Measurements from ENCODE around the gene CDH8. TPM values are rescaled to one million over a fixed set of nuclear protein-coding genes. Genes with fewer than 3 reads are reported as not detected.

CDH8 gene
- total RNA-seq, 1 experiment from 2014 or later: 2.5 TPM

DNA sequence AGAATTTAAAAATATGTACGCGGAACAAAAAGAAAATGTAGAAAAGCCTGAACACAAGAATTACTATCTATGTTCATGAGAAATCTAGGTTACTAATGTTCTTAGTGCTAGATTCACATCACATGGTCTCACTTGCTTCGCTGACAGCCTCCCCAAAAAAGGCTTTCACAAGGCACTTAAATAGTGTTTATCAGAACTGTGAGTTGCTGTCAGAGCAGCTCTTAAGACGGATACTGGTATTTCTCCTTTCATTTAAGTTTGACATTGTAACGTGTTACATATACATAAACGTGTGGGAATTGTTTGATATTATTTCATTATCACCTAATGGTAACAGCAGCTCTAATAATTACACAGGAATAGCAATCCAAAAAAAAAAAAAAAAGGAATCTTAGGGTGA is 150.9 kb downstream of the CDH8 start:
- no TSS peak for BruUV-seq (replicated peaks)
- no peak overlapping the region for H3K9ac ChIP-seq (ENCODE audit: low read length)
- H3K4me1 ChIP-seq (ENCODE audit: control insufficient read depth in 1 of 2, insufficient read depth in 2 of 2, low read length in 2 of 2): no peaks in the 10 kb centered on the region
- no peaks in the 10 kb centered on the region for H4K20me1 ChIP-seq (ENCODE audit: insufficient read depth)
- H3K27me3 ChIP-seq (ENCODE audit: insufficient read depth, low read length): no peaks in the 10 kb centered on the region
- no peaks in the 10 kb centered on the region for H3K36me3 ChIP-seq (ENCODE audit: control insufficient read depth in 1 of 2, insufficient read depth in 2 of 2, low read length in 2 of 2)
- TF ChIP-seq CBX3 (IDR thresholded peaks at IDR 0.05; ENCODE audit: low read depth) (no peak), SP1 (IDR thresholded peaks at IDR 0.05; ENCODE audit: low read depth) (no peak), FOSL1 (IDR thresholded peaks at IDR 0.05; ENCODE audit: low read depth) (no peak), TCF7L2 (IDR thresholded peaks at IDR 0.05; ENCODE audit: borderline replicate concordance, extremely low read depth, insufficient read depth, insufficient read length) (no peak), RAD21 (IDR thresholded peaks at IDR 0.05; ENCODE audit: low read depth) (no peak), EZH2phosphoT487 (IDR thresholded peaks at IDR 0.05; ENCODE audit: borderline replicate concordance) (no peak), CEBPB (IDR thresholded peaks at IDR 0.05; ENCODE audit: low read depth) (no peak), JUND (IDR thresholded peaks at IDR 0.05) (no peak), EGR1 (IDR thresholded peaks at IDR 0.05; ENCODE audit: low read depth) (no peak), POLR2A (IDR thresholded peaks at IDR 0.05; ENCODE audit: borderline replicate concordance, extremely low read depth, insufficient read depth, insufficient read length) (no peak), EZH2 (IDR thresholded peaks at IDR 0.05) (no peak), ELF1 (IDR thresholded peaks at IDR 0.05; ENCODE audit: borderline replicate concordance, low read depth) (no peak), ZFX (IDR thresholded peaks at IDR 0.05) (no peak)
- TF ChIP-seq, protein P1, sequence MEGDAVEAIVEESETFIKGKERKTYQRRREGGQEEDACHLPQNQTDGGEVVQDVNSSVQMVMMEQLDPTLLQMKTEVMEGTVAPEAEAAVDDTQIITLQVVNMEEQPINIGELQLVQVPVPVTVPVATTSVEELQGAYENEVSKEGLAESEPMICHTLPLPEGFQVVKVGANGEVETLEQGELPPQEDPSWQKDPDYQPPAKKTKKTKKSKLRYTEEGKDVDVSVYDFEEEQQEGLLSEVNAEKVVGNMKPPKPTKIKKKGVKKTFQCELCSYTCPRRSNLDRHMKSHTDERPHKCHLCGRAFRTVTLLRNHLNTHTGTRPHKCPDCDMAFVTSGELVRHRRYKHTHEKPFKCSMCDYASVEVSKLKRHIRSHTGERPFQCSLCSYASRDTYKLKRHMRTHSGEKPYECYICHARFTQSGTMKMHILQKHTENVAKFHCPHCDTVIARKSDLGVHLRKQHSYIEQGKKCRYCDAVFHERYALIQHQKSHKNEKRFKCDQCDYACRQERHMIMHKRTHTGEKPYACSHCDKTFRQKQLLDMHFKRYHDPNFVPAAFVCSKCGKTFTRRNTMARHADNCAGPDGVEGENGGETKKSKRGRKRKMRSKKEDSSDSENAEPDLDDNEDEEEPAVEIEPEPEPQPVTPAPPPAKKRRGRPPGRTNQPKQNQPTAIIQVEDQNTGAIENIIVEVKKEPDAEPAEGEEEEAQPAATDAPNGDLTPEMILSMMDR (IDR thresholded peaks at IDR 0.05 in 2 of 3, conservative IDR thresholded peaks at IDR 0.05 in 1 of 3; ENCODE audit: borderline replicate concordance in 1 of 3, insufficient read depth in 1 of 3, low read depth in 2 of 3, low read length in 2 of 3): no peak
- TF ChIP-seq, protein P2, sequence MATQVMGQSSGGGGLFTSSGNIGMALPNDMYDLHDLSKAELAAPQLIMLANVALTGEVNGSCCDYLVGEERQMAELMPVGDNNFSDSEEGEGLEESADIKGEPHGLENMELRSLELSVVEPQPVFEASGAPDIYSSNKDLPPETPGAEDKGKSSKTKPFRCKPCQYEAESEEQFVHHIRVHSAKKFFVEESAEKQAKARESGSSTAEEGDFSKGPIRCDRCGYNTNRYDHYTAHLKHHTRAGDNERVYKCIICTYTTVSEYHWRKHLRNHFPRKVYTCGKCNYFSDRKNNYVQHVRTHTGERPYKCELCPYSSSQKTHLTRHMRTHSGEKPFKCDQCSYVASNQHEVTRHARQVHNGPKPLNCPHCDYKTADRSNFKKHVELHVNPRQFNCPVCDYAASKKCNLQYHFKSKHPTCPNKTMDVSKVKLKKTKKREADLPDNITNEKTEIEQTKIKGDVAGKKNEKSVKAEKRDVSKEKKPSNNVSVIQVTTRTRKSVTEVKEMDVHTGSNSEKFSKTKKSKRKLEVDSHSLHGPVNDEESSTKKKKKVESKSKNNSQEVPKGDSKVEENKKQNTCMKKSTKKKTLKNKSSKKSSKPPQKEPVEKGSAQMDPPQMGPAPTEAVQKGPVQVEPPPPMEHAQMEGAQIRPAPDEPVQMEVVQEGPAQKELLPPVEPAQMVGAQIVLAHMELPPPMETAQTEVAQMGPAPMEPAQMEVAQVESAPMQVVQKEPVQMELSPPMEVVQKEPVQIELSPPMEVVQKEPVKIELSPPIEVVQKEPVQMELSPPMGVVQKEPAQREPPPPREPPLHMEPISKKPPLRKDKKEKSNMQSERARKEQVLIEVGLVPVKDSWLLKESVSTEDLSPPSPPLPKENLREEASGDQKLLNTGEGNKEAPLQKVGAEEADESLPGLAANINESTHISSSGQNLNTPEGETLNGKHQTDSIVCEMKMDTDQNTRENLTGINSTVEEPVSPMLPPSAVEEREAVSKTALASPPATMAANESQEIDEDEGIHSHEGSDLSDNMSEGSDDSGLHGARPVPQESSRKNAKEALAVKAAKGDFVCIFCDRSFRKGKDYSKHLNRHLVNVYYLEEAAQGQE (IDR thresholded peaks at IDR 0.05; ENCODE audit: low read depth): no peak
- TF ChIP-seq, protein P3, sequence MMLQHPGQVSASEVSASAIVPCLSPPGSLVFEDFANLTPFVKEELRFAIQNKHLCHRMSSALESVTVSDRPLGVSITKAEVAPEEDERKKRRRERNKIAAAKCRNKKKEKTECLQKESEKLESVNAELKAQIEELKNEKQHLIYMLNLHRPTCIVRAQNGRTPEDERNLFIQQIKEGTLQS (IDR thresholded peaks at IDR 0.05): no peak
- H3K4me2 ChIP-seq (ENCODE audit: low read length): no peak overlapping the region
- peaks cover 0 to 32% of the 10 kb centered on the region in 2 experiments; a peak in 2 of 4 replicates for H3K9me3 ChIP-seq (ENCODE audit: control insufficient read depth in 1 of 2, insufficient read depth in 1 of 2, low read depth in 1 of 2, low read length in 2 of 2)
- no peak for ATAC-seq
- H2AFZ ChIP-seq (ENCODE audit: low read depth, low read length, poor library complexity, severe bottlenecking): no peak overlapping the region
- no peaks in the 10 kb centered on the region for H3K79me2 ChIP-seq (ENCODE audit: insufficient read depth, low read length)
- no peak for DNase-seq (ENCODE audit: low read depth, low spot score)
- intact Hi-C loops (cut with micrococcal nuclease): no loop called here
- no peaks in the 10 kb centered on the region for H3K9me2 ChIP-seq (ENCODE audit: insufficient read depth)
- CTCF ChIA-PET: no interaction called here
- POLR2A ChIA-PET: no interaction called here
- no peak overlapping the region for H3K4me3 ChIP-seq (replicated peaks in 1 of 2; ENCODE audit: low read depth in 1 of 2, low read length in 2 of 2)
- no peak overlapping the region for H3K27ac ChIP-seq (ENCODE audit: low read depth, low read length)
- RAD21 ChIA-PET (ENCODE audit: low non-redundant PET in 1 of 2, low total read pairs in 2 of 2, uncharacterized antibody in 2 of 2, unreplicated experiment in 2 of 2): no interaction called here
